Measurements from ENCODE around the gene ERH.
"Not testable (repeated sequence)": the region's sequence is repeated elsewhere in the genome, so short reads cannot be mapped to it uniquely, and the experiment has no call there.

ERH gene

GRCh38 chr14:69398053-69398817, at the start of gene ERH, which contains the start of gene SLC39A9:
Gene ERH (minus strand): TSS chr14:69398299. CDS start chr14:69398233, 66 bp downstream.
Gene SLC39A9 (plus strand): TSS chr14:69398692. CDS start chr14:69399370, 678 bp downstream.
- H3K27ac ChIP-seq = peak within 1 kb of the TSS; percentile 85
- DNase-seq (ENCODE audit: low read depth, low spot score) = peak; percentile 87

GRCh38 chr14:69443296-69443805, 45.3 kb upstream of the ERH start:
- DNase-seq (ENCODE audit: low read depth, low spot score) = no peak
- no peak overlapping the region for H3K27ac ChIP-seq

GRCh38 chr14:69441948-69442347, 43.8 kb upstream of the ERH start:
- H3K27ac ChIP-seq = no peak overlapping the region
- no peak for DNase-seq (ENCODE audit: low read depth, low spot score)

- no peak for DNase-seq (ENCODE audit: low read depth, low spot score)
Measured at GRCh38 chr14:69439521-69440270, 41.6 kb upstream of the ERH start.

GRCh38 chr14:69432364-69432763, 34.3 kb upstream of the ERH start:
- DNase-seq (ENCODE audit: low read depth, low spot score) = no peak

More at GRCh38 chr14:69439521-69440270, 41.6 kb upstream of the ERH start:
- H3K27ac ChIP-seq = no peak overlapping the region

GRCh38 chr14:69430306-69430939, 32.3 kb upstream of the ERH start:
- no peak overlapping the region for H3K27ac ChIP-seq
- DNase-seq (ENCODE audit: low read depth, low spot score) = no peak

More at GRCh38 chr14:69432364-69432763, 34.3 kb upstream of the ERH start:
- no peak overlapping the region for H3K27ac ChIP-seq

- DNase-seq (ENCODE audit: low read depth, low spot score) = no peak
- no peak overlapping the region for H3K27ac ChIP-seq
Measured at GRCh38 chr14:69429643-69430042, 31.5 kb upstream of the ERH start.

GRCh38 chr14:69428289-69428998, 30.3 kb upstream of the ERH start:
- H3K27ac ChIP-seq = no peak overlapping the region
- no peak for DNase-seq (ENCODE audit: low read depth, low spot score)

- H3K27ac ChIP-seq = no peak overlapping the region
- no peak for DNase-seq (ENCODE audit: low read depth, low spot score)
Measured at GRCh38 chr14:69427596-69427995, 29.5 kb upstream of the ERH start.

- H3K27ac ChIP-seq = no peak overlapping the region
- DNase-seq (ENCODE audit: low read depth, low spot score) = no peak
Measured at GRCh38 chr14:69424149-69424923, 26.2 kb upstream of the ERH start.

- no peak for DNase-seq (ENCODE audit: low read depth, low spot score)
- H3K27ac ChIP-seq = no peak overlapping the region
Measured at GRCh38 chr14:69423279-69423678, 25.2 kb upstream of the ERH start.

GRCh38 chr14:69416087-69416486, 18.0 kb upstream of the ERH start:
- DNase-seq (ENCODE audit: low read depth, low spot score); H3K27ac ChIP-seq: not testable (repeated sequence)

GRCh38 chr14:69413483-69413882, 15.4 kb upstream of the ERH start:
- no peak for DNase-seq (ENCODE audit: low read depth, low spot score)

GRCh38 chr14:69408331-69408960, 10.3 kb upstream of the ERH start:
- no peak overlapping the region for H3K27ac ChIP-seq
- DNase-seq (ENCODE audit: low read depth, low spot score) = no peak

More at GRCh38 chr14:69413483-69413882, 15.4 kb upstream of the ERH start:
- H3K27ac ChIP-seq = no peak overlapping the region

- DNase-seq (ENCODE audit: low read depth, low spot score) = no peak
- H3K27ac ChIP-seq = no peak overlapping the region
Measured at GRCh38 chr14:69405762-69406161, 7.7 kb upstream of the ERH start.

GRCh38 chr14:69404883-69405282, 6.8 kb upstream of the ERH start:
- DNase-seq (ENCODE audit: low read depth, low spot score) = no peak
- H3K27ac ChIP-seq = no peak overlapping the region

- H3K27ac ChIP-seq = no peak overlapping the region
- DNase-seq (ENCODE audit: low read depth, low spot score) = no peak
Measured at GRCh38 chr14:69404478-69404877, 6.4 kb upstream of the ERH start.

GRCh38 chr14:69401841-69402240, 3.7 kb upstream of the ERH start:
- H3K27ac ChIP-seq = no peak overlapping the region
- no peak for DNase-seq (ENCODE audit: low read depth, low spot score)

GRCh38 chr14:69400154-69400553, 2.1 kb upstream of the ERH start:
- no peak for DNase-seq (ENCODE audit: low read depth, low spot score)
- H3K27ac ChIP-seq = no peak overlapping the region

Data from epithelial cell of prostate (primary cell).